Uterus (tissue), 2 donors: Measurements from ENCODE around the gene HMOX2.

Experiments
- POLR2A ChIP-seq, 2 donors: fragments of 450-650 bp; IDR thresholded peaks; one replicate each; pipeline ENCODE4 v1.6.1; 2016; ENCODE audit warnings: antibody characterized with exemption in 2 of 2, mild to moderate bottlenecking in 1 of 2, moderate library complexity in 1 of 2
- TF ChIP-seq, protein P1 (sequence below), 4 experiments: fragments of 200-600 bp in 2 of 4; fragments of 450-650 bp in 2 of 4; sonication (generic) in 2 of 4; IDR thresholded peaks; one replicate each; pipeline ENCODE4 v1.5.1; 2016 to 2019; ENCODE audit warnings: antibody characterized with exemption in 4 of 4, mild to moderate bottlenecking in 2 of 4, moderate library complexity in 1 of 4

DNA sequence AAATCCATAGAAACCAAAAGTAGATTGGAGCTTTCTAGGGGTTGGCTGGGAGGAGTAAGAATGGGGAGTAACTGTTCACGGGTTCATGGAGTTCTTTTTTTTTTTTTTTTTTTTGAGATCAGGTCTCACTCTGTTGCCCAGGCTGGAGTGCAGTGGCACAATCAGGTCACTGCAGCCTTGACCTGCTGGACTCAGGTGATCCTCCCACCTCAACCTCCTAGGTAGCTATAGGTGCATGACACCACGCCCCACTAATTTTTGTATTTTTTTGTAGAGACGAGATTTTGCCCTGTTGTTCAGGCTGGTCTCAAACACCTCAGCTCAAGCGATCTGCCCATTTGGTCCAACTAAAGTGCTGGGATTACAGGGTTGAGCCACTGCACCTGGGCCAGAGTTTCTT lies 3.3 kb upstream of the HMOX2 start:
- TF ChIP-seq, protein P1, sequence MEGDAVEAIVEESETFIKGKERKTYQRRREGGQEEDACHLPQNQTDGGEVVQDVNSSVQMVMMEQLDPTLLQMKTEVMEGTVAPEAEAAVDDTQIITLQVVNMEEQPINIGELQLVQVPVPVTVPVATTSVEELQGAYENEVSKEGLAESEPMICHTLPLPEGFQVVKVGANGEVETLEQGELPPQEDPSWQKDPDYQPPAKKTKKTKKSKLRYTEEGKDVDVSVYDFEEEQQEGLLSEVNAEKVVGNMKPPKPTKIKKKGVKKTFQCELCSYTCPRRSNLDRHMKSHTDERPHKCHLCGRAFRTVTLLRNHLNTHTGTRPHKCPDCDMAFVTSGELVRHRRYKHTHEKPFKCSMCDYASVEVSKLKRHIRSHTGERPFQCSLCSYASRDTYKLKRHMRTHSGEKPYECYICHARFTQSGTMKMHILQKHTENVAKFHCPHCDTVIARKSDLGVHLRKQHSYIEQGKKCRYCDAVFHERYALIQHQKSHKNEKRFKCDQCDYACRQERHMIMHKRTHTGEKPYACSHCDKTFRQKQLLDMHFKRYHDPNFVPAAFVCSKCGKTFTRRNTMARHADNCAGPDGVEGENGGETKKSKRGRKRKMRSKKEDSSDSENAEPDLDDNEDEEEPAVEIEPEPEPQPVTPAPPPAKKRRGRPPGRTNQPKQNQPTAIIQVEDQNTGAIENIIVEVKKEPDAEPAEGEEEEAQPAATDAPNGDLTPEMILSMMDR (IDR thresholded peaks at IDR 0.05), result no peak
- no peak for TF ChIP-seq POLR2A (IDR thresholded peaks at IDR 0.05)
